Osteoblast (primary cell): ENCODE results near the gene UBE2D2. TPM values are rescaled to one million over a fixed set of nuclear protein-coding genes. Genes with fewer than 3 reads are reported as not detected.

Experiments
- DNase-seq: peaks from one replicate; pipeline ENCODE4 v3.0.0; 2011; ENCODE audit warnings: low spot score, mixed read lengths; ENCODE audit not compliant: insufficient read length; ENCODE audit errors: missing footprints
- H2AFZ ChIP-seq: 2 replicates; pipeline ENCODE4 v1.6.0; 2011; ENCODE audit warnings: mild to moderate bottlenecking, low read length
- H3K27ac ChIP-seq: 2 replicates; pipeline ENCODE4 v1.5.1; 2011; ENCODE audit warnings: mild to moderate bottlenecking, low read depth, low read length, moderate library complexity
- H3K27me3 ChIP-seq: 2 replicates; pipeline ENCODE4 v1.6.0; 2012; ENCODE audit warnings: mild to moderate bottlenecking, control low read depth, inconsistent platforms, low read length, moderate library complexity; ENCODE audit not compliant: insufficient read depth
- H3K36me3 ChIP-seq: 2 replicates; pipeline ENCODE4 v1.5.1; 2011; ENCODE audit warnings: mild to moderate bottlenecking, low read length, control low read depth, moderate library complexity; ENCODE audit not compliant: insufficient read depth
- H3K4me1 ChIP-seq: 2 replicates; pipeline ENCODE4 v1.5.1; 2011; ENCODE audit warnings: mild to moderate bottlenecking, low read length, control low read depth, moderate library complexity; ENCODE audit not compliant: insufficient read depth
- H3K4me2 ChIP-seq: 2 replicates; pipeline ENCODE4 v1.6.0; 2011; ENCODE audit warnings: mild to moderate bottlenecking, low read length; ENCODE audit not compliant: insufficient read depth
- H3K4me3 ChIP-seq: fragments of 200-600 bp; sonication (generic); 3 replicates; pipeline ENCODE4 v1.5.1; 2012; ENCODE audit warnings: mild to moderate bottlenecking, low read length, inconsistent platforms; ENCODE audit not compliant: insufficient read depth
- H3K79me2 ChIP-seq: 2 replicates; pipeline ENCODE4 v1.6.0; 2012; ENCODE audit warnings: mild to moderate bottlenecking, low read length, control low read depth, inconsistent platforms; ENCODE audit not compliant: insufficient read depth
- H3K9me3 ChIP-seq: 2 replicates; pipeline ENCODE4 v1.5.1; 2011; ENCODE audit warnings: low read depth, low read length, control low read depth
- H4K20me1 ChIP-seq: 2 replicates; pipeline ENCODE4 v1.6.0; 2012; ENCODE audit warnings: mild to moderate bottlenecking, low read length, control low read depth; ENCODE audit not compliant: insufficient read depth
- CTCF ChIP-seq: IDR thresholded peaks from 2 replicates; pipeline ENCODE4 v1.5.1; 2011; ENCODE audit warnings: mild to moderate bottlenecking, low read depth, low read length, moderate library complexity; ENCODE audit errors: extremely low read depth
- total RNA-seq: library from RNA; depleted of rRNA; stranded (reverse); fragments of >200 nt; gene quantifications from 2 replicates; pipeline ENCODE4 v1.2.3, GENCODE V29; 2012

The UBE2D2 gene
- total RNA-seq, 1 donor, result 52.8 TPM

GRCh38 chr5:139571543-139571942 is 10.4 kb downstream of the UBE2D2 start:
- Histone ChIP-seq H3K79me2 (peaks cover 97% of the 10 kb centered on the region), H4K20me1 (peaks cover 60% of the 10 kb centered on the region), H3K36me3 (no peaks in the 10 kb centered on the region), H3K4me3 (no peak overlapping the region), H3K4me2 (no peak overlapping the region), H3K4me1 (peaks cover 4% of the 10 kb centered on the region), H3K27ac (no peak overlapping the region), H3K9me3 (no peaks in the 10 kb centered on the region), H3K27me3 (no peaks in the 10 kb centered on the region), H2AFZ (no peak overlapping the region)
- TF ChIP-seq CTCF, result no peak
- no peak for DNase-seq

GRCh38 chr5:139571966-139572365 is 10.8 kb downstream of the UBE2D2 start:
- peaks cover 3% of the 10 kb centered on the region for H3K4me1 ChIP-seq
- H3K27ac ChIP-seq, result no peak overlapping the region
- no peak overlapping the region for H3K4me2 ChIP-seq
- DNase-seq, result no peak
- no peak overlapping the region for H2AFZ ChIP-seq
- no peak for TF ChIP-seq CTCF
- H3K4me3 ChIP-seq, result no peak overlapping the region
- H3K36me3 ChIP-seq, result no peaks in the 10 kb centered on the region
- H3K9me3 ChIP-seq, result no peaks in the 10 kb centered on the region
- no peaks in the 10 kb centered on the region for H3K27me3 ChIP-seq
- peaks cover 97% of the 10 kb centered on the region for H3K79me2 ChIP-seq
- peaks cover 59% of the 10 kb centered on the region for H4K20me1 ChIP-seq

GRCh38 chr5:139574641-139575312 is 13.6 kb downstream of the UBE2D2 start:
- peaks cover 96% of the 10 kb centered on the region for H3K79me2 ChIP-seq
- H3K4me3 ChIP-seq, result no peak overlapping the region
- TF ChIP-seq CTCF, result peak; percentile 72
- H3K4me1 ChIP-seq, result peaks cover 3% of the 10 kb centered on the region
- no peak overlapping the region for H3K4me2 ChIP-seq
- H4K20me1 ChIP-seq, result peaks cover 58% of the 10 kb centered on the region
- no peaks in the 10 kb centered on the region for H3K9me3 ChIP-seq
- H2AFZ ChIP-seq, result no peak overlapping the region
- H3K27ac ChIP-seq, result no peak overlapping the region
- H3K36me3 ChIP-seq, result no peaks in the 10 kb centered on the region
- no peak for DNase-seq
- H3K27me3 ChIP-seq, result no peaks in the 10 kb centered on the region

GRCh38 chr5:139575313-139575646 is 14.1 kb downstream of the UBE2D2 start:
- Histone ChIP-seq H3K4me3 (no peak overlapping the region), H3K27ac (no peak overlapping the region), H2AFZ (no peak overlapping the region), H3K36me3 (no peaks in the 10 kb centered on the region), H3K4me2 (no peak overlapping the region), H3K27me3 (no peaks in the 10 kb centered on the region), H3K79me2 (peaks cover 96% of the 10 kb centered on the region), H4K20me1 (peaks cover 57% of the 10 kb centered on the region), H3K9me3 (no peaks in the 10 kb centered on the region), H3K4me1 (peaks cover 3% of the 10 kb centered on the region)
- DNase-seq, result no peak
- no peak for TF ChIP-seq CTCF
